NB4 (cell line): ENCODE results near the gene GPR4.

Source experiments
- DNase-seq: peaks from one replicate; pipeline ENCODE4 v3.0.0; 2010; ENCODE audit warnings: low read depth
- H3K4me3 ChIP-seq: one replicate; pipeline ENCODE4 v1.5.1; 2011; ENCODE audit warnings: mild to moderate bottlenecking, low read depth, low read length, moderate library complexity
- MYC ChIP-seq: IDR thresholded peaks from 2 replicates; pipeline ENCODE4 v1.6.1; 2011; ENCODE audit warnings: low read depth, low read length
- POLR2A ChIP-seq: IDR thresholded peaks from 2 replicates; pipeline ENCODE4 v1.6.1; 2011; ENCODE audit warnings: mild to moderate bottlenecking; ENCODE audit not compliant: insufficient read length; ENCODE audit errors: extremely low read depth
- TF ChIP-seq, protein P1 (sequence below): IDR thresholded peaks from 2 replicates; pipeline ENCODE4 v1.6.1; 2011; ENCODE audit warnings: low read depth, low read length
- TF ChIP-seq, protein P2 (sequence below): IDR thresholded peaks from one replicate; pipeline ENCODE4 v1.5.1; 2012; ENCODE audit warnings: low read depth, low read length

GPR4 gene

DNA sequence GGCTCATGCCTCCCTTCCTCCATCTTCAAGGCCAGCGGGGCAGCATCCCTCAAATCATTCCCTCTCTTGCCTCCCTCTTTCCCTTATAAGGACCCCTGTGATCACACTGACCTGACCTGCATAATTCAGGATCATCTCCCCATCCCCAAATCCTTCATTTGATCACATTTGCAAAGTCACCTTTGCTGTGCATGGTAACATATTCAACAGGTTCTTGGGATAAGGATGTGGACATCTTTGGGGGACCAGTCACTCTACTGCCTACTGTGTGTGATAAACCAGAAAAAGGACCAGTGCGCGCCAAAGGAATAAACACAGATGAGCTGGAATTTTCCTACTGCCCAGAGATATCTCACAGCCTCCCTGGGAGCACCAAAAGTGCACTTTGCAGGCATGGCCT, 25.3 kb downstream of the GPR4 start:
- no peak overlapping the region for H3K4me3 ChIP-seq
- no peak for TF ChIP-seq MYC
- no peak for TF ChIP-seq POLR2A
- TF ChIP-seq, protein P1, sequence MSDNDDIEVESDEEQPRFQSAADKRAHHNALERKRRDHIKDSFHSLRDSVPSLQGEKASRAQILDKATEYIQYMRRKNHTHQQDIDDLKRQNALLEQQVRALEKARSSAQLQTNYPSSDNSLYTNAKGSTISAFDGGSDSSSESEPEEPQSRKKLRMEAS: no peak
- TF ChIP-seq, protein P2, sequence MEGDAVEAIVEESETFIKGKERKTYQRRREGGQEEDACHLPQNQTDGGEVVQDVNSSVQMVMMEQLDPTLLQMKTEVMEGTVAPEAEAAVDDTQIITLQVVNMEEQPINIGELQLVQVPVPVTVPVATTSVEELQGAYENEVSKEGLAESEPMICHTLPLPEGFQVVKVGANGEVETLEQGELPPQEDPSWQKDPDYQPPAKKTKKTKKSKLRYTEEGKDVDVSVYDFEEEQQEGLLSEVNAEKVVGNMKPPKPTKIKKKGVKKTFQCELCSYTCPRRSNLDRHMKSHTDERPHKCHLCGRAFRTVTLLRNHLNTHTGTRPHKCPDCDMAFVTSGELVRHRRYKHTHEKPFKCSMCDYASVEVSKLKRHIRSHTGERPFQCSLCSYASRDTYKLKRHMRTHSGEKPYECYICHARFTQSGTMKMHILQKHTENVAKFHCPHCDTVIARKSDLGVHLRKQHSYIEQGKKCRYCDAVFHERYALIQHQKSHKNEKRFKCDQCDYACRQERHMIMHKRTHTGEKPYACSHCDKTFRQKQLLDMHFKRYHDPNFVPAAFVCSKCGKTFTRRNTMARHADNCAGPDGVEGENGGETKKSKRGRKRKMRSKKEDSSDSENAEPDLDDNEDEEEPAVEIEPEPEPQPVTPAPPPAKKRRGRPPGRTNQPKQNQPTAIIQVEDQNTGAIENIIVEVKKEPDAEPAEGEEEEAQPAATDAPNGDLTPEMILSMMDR: no peak
- no peak for DNase-seq

DNA sequence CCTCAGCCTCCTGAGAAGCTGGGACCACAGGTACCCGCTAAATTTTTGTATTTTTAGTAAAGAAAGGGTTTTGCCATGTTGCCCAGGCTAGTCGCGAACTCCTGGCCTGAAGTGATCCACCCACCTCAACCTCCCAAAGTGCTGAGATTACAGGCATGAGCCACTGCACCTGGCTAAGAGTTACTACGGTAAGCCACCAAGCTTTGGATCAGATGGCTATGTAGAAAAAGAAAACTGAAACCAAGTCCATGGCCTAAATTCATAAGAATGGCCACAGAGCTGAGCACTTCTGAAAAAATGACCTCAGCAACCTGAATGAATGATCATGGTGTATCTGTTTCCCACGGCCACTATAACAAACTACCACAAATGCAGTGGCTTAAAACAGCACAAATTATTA, 26.8 kb downstream of the GPR4 start:
- DNase-seq: no peak
- H3K4me3 ChIP-seq: no peak overlapping the region
- no peak for TF ChIP-seq MYC
- no peak for TF ChIP-seq POLR2A
- TF ChIP-seq, protein P2: no peak
- TF ChIP-seq, protein P1: no peak

DNA sequence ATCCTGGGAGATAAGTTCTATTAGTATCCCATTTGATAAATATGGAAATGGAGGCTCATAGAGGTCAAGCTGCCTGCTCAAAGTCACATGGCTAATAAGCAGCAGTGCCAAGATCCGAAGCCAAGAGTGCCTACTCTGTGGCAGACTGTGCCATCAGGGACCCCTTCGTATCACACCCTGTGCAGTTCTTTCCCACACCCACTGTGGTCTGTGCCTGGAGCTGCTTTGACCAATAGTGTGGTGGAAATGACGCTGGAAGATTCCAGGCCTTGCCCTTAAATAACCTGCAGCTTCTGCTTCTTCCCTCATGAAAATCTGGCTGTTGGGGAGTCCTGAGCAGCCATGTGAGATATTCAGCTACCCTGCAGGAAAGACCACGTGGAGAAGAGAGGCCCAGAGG, 27.5 kb downstream of the GPR4 start:
- no peak overlapping the region for H3K4me3 ChIP-seq
- no peak for DNase-seq
- no peak for TF ChIP-seq POLR2A
- TF ChIP-seq, protein P2: no peak
- TF ChIP-seq, protein P1: no peak
- no peak for TF ChIP-seq MYC

DNA sequence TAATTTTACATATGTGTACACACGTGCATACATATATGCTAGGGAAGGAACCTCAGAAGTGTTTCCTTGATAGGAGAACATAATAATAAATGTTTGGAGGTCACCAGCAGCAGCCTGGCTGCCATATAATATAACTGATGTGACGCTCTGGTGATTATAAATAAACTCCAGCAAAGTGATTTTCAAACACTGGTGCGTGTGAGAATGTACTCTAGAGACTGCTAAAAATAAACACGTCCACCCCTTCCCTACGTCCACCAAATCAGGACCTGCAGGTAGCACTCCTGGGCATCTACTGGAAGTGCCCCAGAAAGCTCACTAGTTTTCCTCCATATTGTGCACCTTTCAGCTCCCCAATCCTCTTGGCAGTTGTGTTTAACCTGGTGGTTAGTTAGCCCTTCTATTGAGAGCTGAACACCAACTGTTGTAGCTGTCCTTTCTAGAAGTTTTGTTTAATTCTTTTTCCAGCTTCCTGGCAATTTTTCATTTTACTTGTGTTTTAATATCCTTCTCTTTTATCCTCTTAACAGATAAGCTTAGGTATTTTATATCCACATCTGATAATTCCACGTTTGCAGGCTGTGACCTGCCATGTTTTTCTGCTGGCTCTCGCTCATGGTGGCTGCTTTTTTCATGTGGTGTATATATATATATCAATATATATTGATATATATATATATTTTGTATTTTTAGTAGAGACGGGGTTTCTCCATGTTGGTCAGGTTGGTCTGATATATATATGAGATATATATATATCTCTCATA, 30.4 kb downstream of the GPR4 start:
- DNase-seq: no peak
- TF ChIP-seq, protein P2: no peak
- no peak for TF ChIP-seq MYC
- TF ChIP-seq, protein P1: no peak
- TF ChIP-seq POLR2A: no peak

DNA sequence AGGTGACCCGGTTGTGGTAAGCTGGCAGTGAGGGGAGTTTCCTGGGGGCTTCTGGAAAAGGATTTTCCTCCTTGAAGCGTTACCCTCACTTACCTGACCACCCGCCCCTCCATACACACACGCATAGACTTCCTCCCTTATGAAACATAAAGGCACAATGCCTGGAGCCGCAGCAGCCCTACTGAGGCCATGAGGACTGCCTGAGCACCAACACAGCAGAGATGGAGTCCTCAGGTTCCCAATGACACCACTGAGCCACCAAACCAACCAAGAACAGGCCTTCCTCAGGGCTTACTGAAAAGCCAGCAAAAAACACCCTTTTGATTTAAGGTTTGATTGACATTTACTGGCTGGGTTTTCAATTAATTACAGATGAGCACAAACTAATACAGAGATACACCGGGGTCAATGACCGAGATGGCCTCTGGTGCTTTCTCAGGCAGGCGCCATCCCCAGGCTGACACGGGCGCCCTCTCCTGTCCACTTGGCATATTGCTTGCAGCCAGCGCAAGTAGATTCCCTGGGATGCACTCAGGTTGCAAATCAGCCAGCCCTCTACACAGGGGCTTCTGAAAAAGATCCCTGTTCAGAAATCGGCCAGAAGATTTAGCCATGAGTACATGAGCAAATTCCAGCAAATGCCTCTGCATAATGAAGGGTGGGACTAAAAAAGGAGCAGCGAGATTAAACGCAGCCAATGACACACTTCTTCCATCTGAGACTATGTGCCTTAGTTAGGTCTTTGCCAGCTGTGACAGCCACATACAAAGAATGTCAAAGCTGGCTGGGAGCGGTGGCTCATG, 32.2 kb downstream of the GPR4 start:
- no peak overlapping the region for H3K4me3 ChIP-seq
- DNase-seq: peak; percentile 52
- TF ChIP-seq MYC: no peak
- TF ChIP-seq, protein P1: no peak
- TF ChIP-seq, protein P2: peak; percentile 61
- TF ChIP-seq POLR2A: no peak

More for the DNA sequence above, 30.4 kb downstream of the GPR4 start:
- H3K4me3 ChIP-seq: no peak overlapping the region
